K562 (cell line): Measurements from ENCODE around the gene PCNX4. TPM values are rescaled to one million over a fixed set of nuclear protein-coding genes. Genes with fewer than 3 reads are reported as not detected.

Experiments used
- ARID2 ChIP-seq: fragments of 450-650 bp; IDR thresholded peaks from 2 replicates; pipeline ENCODE4 v1.6.1; 2017; ENCODE audit warnings: antibody characterized with exemption, mild to moderate bottlenecking
- CBX3 ChIP-seq, 2 experiments: IDR thresholded peaks; 1 replicate in 1 of 2; 2 replicates in 1 of 2; pipeline ENCODE4 v1.6.1; 2012; ENCODE audit warnings: inconsistent platforms in 2 of 2, low read length in 2 of 2, borderline replicate concordance in 1 of 2, control low read depth in 1 of 2
- FOXA3 ChIP-seq, 2 experiments: fragments of 450-650 bp in 1 of 2; sonication (generic) in 1 of 2; formaldehyde crosslinking; IDR thresholded peaks in 1 of 2; conservative IDR thresholded peaks in 1 of 2; 2 replicates each; pipeline versions ENCODE4 v1.4.0 to v1.8.0; 2020 to 2022; ENCODE audit warnings: mild to moderate bottlenecking in 2 of 2, missing genetic modification reagents in 1 of 2
- FOXJ2 ChIP-seq: fragments of 200-800 bp; sonication (Bioruptor generic); IDR thresholded peaks from 2 replicates; pipeline ENCODE4 v1.6.1; 2016; ENCODE audit warnings: missing genetic modification characterization, missing compliant biosample characterization
- GABPA ChIP-seq: fragments of 200-800 bp; sonication (Bioruptor generic); conservative IDR thresholded peaks from 2 replicates; pipeline ENCODE4 v1.6.1; 2016; ENCODE audit warnings: low read depth, missing genetic modification characterization, missing compliant biosample characterization
- ILF3 ChIP-seq: fragments of 450-650 bp; IDR thresholded peaks from 2 replicates; pipeline ENCODE4 v1.6.1; 2018; ENCODE audit warnings: antibody characterized with exemption, mild to moderate bottlenecking, moderate library complexity, borderline replicate concordance
- JUN ChIP-seq, 2 experiments: sonication (generic) in 1 of 2; formaldehyde crosslinking in 1 of 2; IDR thresholded peaks; 2 replicates each; pipeline versions ENCODE4 v1.6.1 to v1.8.0; 2012 to 2022; ENCODE audit warnings: borderline replicate concordance in 2 of 2, mild to moderate bottlenecking in 2 of 2, improper control_type of control experiment in 1 of 2, low read depth in 1 of 2, low read length in 1 of 2, missing genetic modification reagents in 1 of 2
- KLF6 ChIP-seq: fragments of 250-450 bp; sonication (Bioruptor Pico); IDR thresholded peaks from 2 replicates; pipeline ENCODE4 v1.4.0; 2020; ENCODE audit warnings: mild to moderate bottlenecking, moderate library complexity, borderline replicate concordance
- MYC ChIP-seq, 2 experiments: fragments of 250-450 bp in 1 of 2; sonication (Bioruptor Pico) in 1 of 2; IDR thresholded peaks; 2 replicates each; pipeline versions ENCODE4 v1.5.1 to v1.6.1; 2012 to 2021; ENCODE audit warnings: low read depth in 2 of 2, borderline replicate concordance in 1 of 2, improper control_type of control experiment in 1 of 2, low read length in 1 of 2, mild to moderate bottlenecking in 1 of 2, moderate library complexity in 1 of 2
- NFIC ChIP-seq: fragments of 450-650 bp; IDR thresholded peaks from 2 replicates; pipeline ENCODE4 v1.6.1; 2017; ENCODE audit warnings: mild to moderate bottlenecking, inconsistent platforms
- RBM34 ChIP-seq: fragments of 200-400 bp; formaldehyde crosslinking; IDR thresholded peaks from 2 replicates; pipeline ENCODE4 v1.6.1; 2018; ENCODE audit warnings: low read length, borderline replicate concordance; ENCODE audit not compliant: insufficient read depth
- RFX7 ChIP-seq: fragments of 250-450 bp; sonication (Bioruptor Pico); IDR thresholded peaks from 2 replicates; pipeline ENCODE4 v1.5.1; 2021; ENCODE audit warnings: mild to moderate bottlenecking
- SAFB ChIP-seq: fragments of 200-400 bp; formaldehyde crosslinking; IDR thresholded peaks from 2 replicates; pipeline ENCODE4 v1.6.1; 2017; ENCODE audit warnings: low read depth, low read length, borderline replicate concordance
- SMARCC2 ChIP-seq: fragments of 450-650 bp; IDR thresholded peaks from 2 replicates; pipeline ENCODE4 v1.6.1; 2017; ENCODE audit warnings: antibody characterized with exemption, moderate library complexity, mild to moderate bottlenecking, low read depth
- SMC3 ChIP-seq: conservative IDR thresholded peaks from 2 replicates; pipeline ENCODE4 v1.6.1; 2011; ENCODE audit warnings: low read depth, low read length, improper control_type of control experiment; ENCODE audit not compliant: insufficient read depth
- SRSF1 ChIP-seq: fragments of 200-400 bp; formaldehyde crosslinking; IDR thresholded peaks from 2 replicates; pipeline ENCODE4 v1.6.1; 2017; ENCODE audit warnings: mild to moderate bottlenecking, low read depth, low read length, moderate library complexity
- STAG1 ChIP-seq: sonication (generic); formaldehyde crosslinking; IDR thresholded peaks from 2 replicates; pipeline ENCODE4 v1.5.0; 2020; ENCODE audit warnings: missing genetic modification reagents, borderline replicate concordance
- TGIF2 ChIP-seq: sonication (generic); formaldehyde crosslinking; IDR thresholded peaks from 2 replicates; pipeline ENCODE4 v1.8.1; 2022; ENCODE audit warnings: mild to moderate bottlenecking, missing genetic modification reagents, moderate library complexity
- THAP7 ChIP-seq: fragments of 250-450 bp; sonication (Bioruptor Pico); IDR thresholded peaks from 2 replicates; pipeline ENCODE4 v1.5.0; 2021
- ZNF324 ChIP-seq: fragments of 250-450 bp; sonication (Bioruptor Pico); IDR thresholded peaks from 2 replicates; pipeline ENCODE4 v1.4.0; 2020; ENCODE audit warnings: mild to moderate bottlenecking
- polyA plus RNA-seq, 8 experiments: library from polyadenylated mRNA; depleted of rRNA in 4 of 8; stranded (reverse) in 5 of 8; unstranded in 3 of 8; fragments of >200 nt; fragmentation: Nextera tagmentation in 2 of 8; fragmentation: Illumina TruSeq in 1 of 8; extraction: Ambion mirVana in 2 of 8; extraction: Trizol in 1 of 8; gene quantifications; 2 replicates each; pipeline versions ENCODE4 v1.2.1 to v1.2.3, GENCODE V29; 2011 to 2014; ENCODE audit warnings: inconsistent platforms in 1 of 8, missing spikeins in 1 of 8
- total RNA-seq, 7 experiments: library from RNA; depleted of rRNA in 6 of 7; stranded (reverse); fragments of >200 nt in 6 of 7; fragmentation: Illumina TruSeq in 2 of 7; extraction: Trizol in 2 of 7; gene quantifications; 2 replicates each; pipeline versions ENCODE4 v1.2.1 to v1.2.3, GENCODE V29; 2011 to 2021; ENCODE audit warnings: low replicate concordance in 1 of 7
- TF ChIP-seq, protein P1 (sequence below): sonication (generic); formaldehyde crosslinking; IDR thresholded peaks from 2 replicates; pipeline ENCODE4 v1.8.0; 2022; ENCODE audit warnings: mild to moderate bottlenecking, low read depth, missing genetic modification reagents
- TF ChIP-seq, protein P2 (sequence below): fragments of 250-450 bp; sonication (Bioruptor Pico); IDR thresholded peaks from 2 replicates; pipeline ENCODE4 v1.4.0; 2020; ENCODE audit warnings: mild to moderate bottlenecking, moderate library complexity

Gene PCNX4
- total and polyA plus RNA-seq, 9 of the 15 experiments (the other 6 are each of a cell fraction or from before 2014, with no cell fraction given) = 10.0 to 41.2 (median 22.4) TPM

GRCh38 chr14:60164712-60165546, 73.2 kb downstream of the PCNX4 start, which contains the start of gene DHRS7 (continued):
- TF ChIP-seq ARID2 = no peak
- TF ChIP-seq SRSF1 = no peak
- peak; percentile 43; the same call in 1 of the 2 replicates for TF ChIP-seq SMC3
- TF ChIP-seq, protein P1, sequence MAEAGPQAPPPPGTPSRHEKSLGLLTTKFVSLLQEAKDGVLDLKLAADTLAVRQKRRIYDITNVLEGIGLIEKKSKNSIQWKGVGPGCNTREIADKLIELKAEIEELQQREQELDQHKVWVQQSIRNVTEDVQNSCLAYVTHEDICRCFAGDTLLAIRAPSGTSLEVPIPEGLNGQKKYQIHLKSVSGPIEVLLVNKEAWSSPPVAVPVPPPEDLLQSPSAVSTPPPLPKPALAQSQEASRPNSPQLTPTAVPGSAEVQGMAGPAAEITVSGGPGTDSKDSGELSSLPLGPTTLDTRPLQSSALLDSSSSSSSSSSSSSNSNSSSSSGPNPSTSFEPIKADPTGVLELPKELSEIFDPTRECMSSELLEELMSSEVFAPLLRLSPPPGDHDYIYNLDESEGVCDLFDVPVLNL (CRISPR knock-in tag) = no peak
- TF ChIP-seq GABPA = peak; percentile 54; the same call in 1 of the 2 replicates
- no peak for TF ChIP-seq KLF6 (CRISPR knock-in tag)
- no peak for TF ChIP-seq THAP7 (CRISPR knock-in tag)
- 0 out of 3 replicates have a peak, but pooled peaks of 1 of the 2 experiments have one; percentile 10 for TF ChIP-seq CBX3 (IDR thresholded peaks at IDR 0.05; ENCODE audit: borderline replicate concordance in 1 of 2, low read length in 2 of 2)
- no peak for TF ChIP-seq ZNF324 (CRISPR knock-in tag)
- no peak for TF ChIP-seq SMARCC2
- no peak for TF ChIP-seq JUN (IDR thresholded peaks at IDR 0.05; ENCODE audit: borderline replicate concordance, low read depth, low read length)
- TF ChIP-seq JUN (CRISPR knock-in tag; IDR thresholded peaks at IDR 0.05; ENCODE audit: borderline replicate concordance) = peak; percentile 71; the same call in 1 of the 2 replicates
- TF ChIP-seq RFX7 (CRISPR knock-in tag) = no peak
- 0 out of 2 replicates have a peak, but pooled peaks have one; percentile 43 for TF ChIP-seq MYC (IDR thresholded peaks at IDR 0.05; ENCODE audit: low read depth, low read length)
- TF ChIP-seq MYC (CRISPR knock-in tag; IDR thresholded peaks at IDR 0.05; ENCODE audit: borderline replicate concordance, low read depth) = no peak
- TF ChIP-seq ILF3 = no peak
- TF ChIP-seq RBM34 = no peak
- 0 out of 4 replicates have a peak, but pooled peaks of 1 of the 2 experiments have one; percentile 37 for TF ChIP-seq FOXA3 (CRISPR knock-in tag; conservative IDR thresholded peaks at IDR 0.05 in 1 of 2, IDR thresholded peaks at IDR 0.05 in 1 of 2)
- TF ChIP-seq NFIC = peak; percentile 6; the same call in 1 of the 2 replicates
- TF ChIP-seq TGIF2 (CRISPR knock-in tag) = no peak
- 0 out of 2 replicates have a peak, but pooled peaks have one; percentile 42 for TF ChIP-seq SAFB
- no peak for TF ChIP-seq FOXJ2 (tag)
- TF ChIP-seq, protein P2, sequence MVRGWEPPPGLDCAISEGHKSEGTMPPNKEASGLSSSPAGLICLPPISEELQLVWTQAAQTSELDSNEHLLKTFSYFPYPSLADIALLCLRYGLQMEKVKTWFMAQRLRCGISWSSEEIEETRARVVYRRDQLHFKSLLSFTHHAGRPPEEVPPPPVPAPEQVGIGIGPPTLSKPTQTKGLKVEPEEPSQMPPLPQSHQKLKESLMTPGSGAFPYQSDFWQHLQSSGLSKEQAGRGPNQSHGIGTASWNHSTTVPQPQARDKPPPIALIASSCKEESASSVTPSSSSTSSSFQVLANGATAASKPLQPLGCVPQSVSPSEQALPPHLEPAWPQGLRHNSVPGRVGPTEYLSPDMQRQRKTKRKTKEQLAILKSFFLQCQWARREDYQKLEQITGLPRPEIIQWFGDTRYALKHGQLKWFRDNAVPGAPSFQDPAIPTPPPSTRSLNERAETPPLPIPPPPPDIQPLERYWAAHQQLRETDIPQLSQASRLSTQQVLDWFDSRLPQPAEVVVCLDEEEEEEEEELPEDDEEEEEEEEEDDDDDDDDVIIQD (CRISPR knock-in tag) = no peak
- TF ChIP-seq STAG1 (CRISPR knock-in tag) = peak; percentile 17; the same call in 1 of the 2 replicates
